ENCODE measurements around the gene MLLT3.
"Not testable (repeated sequence)": the region's sequence is repeated elsewhere in the genome, so short reads cannot be mapped to it uniquely, and the experiment has no call there.

The MLLT3 gene

DNA sequence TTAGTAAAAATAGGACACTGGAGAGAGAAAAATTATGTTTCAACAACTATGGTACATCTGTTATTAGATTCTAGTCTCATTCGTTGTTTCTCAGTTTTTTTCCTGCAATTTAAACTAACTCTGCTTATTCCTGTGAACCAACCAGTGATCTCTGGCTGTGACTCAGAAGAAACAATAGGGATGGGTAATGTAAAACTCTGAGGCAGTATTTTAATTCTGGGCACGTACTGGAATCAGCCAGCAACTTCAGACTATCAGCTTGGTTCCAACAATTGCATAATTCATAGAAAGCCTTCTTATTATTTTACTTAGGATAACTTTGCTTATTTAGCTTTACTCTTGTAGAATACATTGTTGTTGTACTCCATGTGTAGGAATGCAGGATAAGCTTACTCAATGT is 28.8 kb downstream of the MLLT3 start:
- no peak for DNase-seq

DNA sequence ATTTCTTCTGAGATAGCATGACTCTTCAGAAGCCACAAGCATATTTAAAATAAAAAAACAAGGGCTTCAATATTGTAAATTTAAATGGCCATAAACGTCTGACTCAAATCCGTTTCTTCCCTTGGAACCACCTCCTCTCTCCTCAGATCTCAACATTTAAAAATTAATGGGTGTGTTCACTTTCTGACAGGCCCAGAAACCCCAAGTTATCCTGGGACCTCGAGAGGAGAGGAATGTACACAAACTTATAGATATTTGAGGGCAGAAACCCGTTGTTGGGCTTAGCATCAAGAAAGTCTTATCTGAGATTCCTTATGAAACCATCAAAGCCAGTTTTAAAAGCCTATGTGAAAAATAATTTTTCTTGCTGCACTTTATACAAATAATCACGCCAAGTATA is 29.2 kb downstream of the MLLT3 start:
- DNase-seq = no peak

GRCh38 chr9:20592673-20593072 is 29.6 kb downstream of the MLLT3 start:
- DNase-seq = no peak

- DNase-seq = no peak
Measured at GRCh38 chr9:20591223-20591622, 31.1 kb downstream of the MLLT3 start.

- no peak for DNase-seq
Measured at GRCh38 chr9:20584968-20585643, 37.2 kb downstream of the MLLT3 start.

GRCh38 chr9:20583088-20583487 is 39.2 kb downstream of the MLLT3 start:
- DNase-seq = not testable (repeated sequence)

DNA sequence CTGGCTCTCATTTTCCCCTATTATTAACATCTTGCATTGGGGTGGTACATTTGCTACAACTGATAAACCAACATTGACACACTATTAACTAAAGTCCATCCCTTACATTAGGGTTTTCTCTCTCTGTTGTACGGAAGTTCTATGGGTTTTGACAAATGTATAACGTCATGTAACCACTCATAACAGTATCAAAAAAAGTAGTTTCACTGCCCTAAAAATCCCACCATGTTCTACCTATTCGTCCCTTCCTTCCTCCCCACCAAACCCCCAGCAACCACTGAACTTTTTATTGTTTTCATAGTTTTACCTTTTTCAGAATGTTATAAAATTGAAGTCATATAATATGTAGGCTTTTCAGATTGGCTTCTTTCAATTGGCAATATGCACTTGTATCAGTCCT is 40.1 kb downstream of the MLLT3 start:
- DNase-seq = no peak

DNA sequence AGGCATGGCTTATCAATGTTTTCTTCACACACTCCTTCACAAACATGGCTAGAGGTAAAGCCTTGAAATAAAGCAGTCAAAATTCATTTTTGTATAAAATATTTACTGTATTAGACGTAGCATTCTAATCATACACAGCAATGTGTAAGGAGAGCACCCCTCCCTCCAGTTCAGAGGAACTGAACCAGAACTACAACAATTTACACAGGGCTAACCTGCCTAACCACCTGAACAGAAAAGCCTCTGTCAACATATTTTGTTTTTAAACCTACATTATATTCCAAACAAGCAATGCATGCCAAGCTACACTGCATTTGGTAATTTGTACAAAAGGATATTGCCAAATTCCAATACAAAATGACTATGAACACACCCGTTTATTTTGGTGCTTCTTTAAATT is 41.6 kb downstream of the MLLT3 start:
- DNase-seq = no peak

GRCh38 chr9:20579524-20580314 is 42.6 kb downstream of the MLLT3 start:
- no peak for DNase-seq

GRCh38 chr9:20573023-20573422 is 49.3 kb downstream of the MLLT3 start:
- DNase-seq = no peak

GRCh38 chr9:20570756-20571155 is 51.5 kb downstream of the MLLT3 start:
- DNase-seq = no peak

GRCh38 chr9:20570087-20570486 is 52.2 kb downstream of the MLLT3 start:
- no peak for DNase-seq

DNA sequence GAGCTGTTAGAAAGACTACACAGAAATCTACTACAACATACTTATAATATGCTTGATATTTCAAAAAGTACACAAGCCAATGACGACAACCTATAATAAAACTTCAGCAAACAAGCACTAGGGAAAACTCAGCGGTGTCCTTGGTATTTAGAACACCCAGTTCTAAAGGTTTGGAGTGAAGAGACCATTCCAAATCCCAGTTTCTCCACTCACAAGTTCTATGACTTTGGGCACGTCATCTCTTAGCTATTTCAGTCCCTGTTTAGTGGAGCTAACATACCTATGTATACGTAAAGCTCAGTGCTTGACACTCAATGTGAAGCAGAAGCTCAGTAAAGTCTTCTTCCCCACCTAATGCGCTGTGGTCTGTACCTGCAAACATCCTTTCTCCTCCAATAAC is 52.8 kb downstream of the MLLT3 start:
- no peak for DNase-seq

- DNase-seq = no peak
Measured at GRCh38 chr9:20568400-20568799, 53.9 kb downstream of the MLLT3 start.

DNA sequence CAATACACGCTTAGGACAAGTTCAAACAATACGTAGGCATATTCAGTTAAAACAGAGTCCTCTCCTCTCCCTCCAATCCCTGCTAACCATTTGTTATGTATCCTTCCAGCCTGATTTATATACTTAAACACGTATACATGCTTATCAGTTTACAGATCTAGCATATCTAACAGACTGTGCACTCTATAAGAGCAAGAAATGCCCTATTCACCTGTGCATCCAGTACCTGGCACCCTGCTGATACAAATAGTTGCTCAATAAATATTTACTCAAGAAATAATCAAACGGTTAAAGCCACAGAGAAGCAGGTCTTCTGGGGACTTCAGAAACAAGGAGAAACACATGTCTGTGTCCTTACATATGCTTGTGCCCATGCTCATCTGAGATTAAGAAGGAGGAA is 55.9 kb downstream of the MLLT3 start:
- no peak for DNase-seq

- DNase-seq = no peak
Measured at GRCh38 chr9:20564650-20565049, 57.6 kb downstream of the MLLT3 start.

DNA sequence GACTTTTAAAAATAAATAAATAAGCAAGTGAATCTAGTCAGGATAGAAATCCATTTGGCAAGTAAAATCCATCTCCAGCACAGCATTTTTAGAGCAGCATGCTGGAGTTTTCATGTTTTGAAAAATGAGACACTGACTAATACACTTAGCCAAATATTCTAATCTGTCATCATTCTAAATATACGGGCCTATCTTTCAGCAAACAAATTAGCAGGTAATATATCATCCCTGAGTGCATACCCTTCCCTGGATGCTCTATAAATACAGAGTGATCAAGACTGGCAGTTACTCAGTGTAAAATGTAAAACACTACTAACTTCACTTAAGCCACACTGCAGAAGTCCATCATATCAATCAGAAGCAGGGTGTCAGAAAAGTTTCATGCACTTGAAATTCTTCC is 58.4 kb downstream of the MLLT3 start:
- DNase-seq = no peak

GRCh38 chr9:20562051-20562450 is 60.2 kb downstream of the MLLT3 start:
- DNase-seq = no peak

GRCh38 chr9:20561531-20561930 is 60.8 kb downstream of the MLLT3 start:
- DNase-seq = no peak

- DNase-seq = no peak
Measured at GRCh38 chr9:20559231-20559890, 62.9 kb downstream of the MLLT3 start.

DNA sequence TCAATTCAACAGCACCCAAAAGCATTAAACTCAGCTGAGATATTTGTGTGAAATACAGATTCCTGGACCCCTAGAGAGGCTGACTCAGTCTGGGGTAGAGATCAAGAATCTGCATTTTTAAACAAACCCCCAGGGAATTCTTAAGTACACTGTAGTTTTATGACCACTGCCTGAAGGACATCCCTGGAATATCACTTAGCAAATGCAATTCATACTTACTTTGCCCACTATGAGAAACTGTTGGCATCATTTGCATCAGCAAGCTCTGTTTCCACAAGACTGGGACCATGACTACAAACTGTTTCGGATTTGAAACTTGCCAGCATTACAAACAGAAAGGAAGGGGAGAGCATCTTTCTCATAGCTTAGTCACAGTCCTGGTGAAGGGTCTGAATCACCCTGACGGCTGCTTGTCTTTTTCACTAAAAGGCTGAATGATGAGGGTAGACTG is 63.7 kb downstream of the MLLT3 start:
- no peak for DNase-seq

DNA sequence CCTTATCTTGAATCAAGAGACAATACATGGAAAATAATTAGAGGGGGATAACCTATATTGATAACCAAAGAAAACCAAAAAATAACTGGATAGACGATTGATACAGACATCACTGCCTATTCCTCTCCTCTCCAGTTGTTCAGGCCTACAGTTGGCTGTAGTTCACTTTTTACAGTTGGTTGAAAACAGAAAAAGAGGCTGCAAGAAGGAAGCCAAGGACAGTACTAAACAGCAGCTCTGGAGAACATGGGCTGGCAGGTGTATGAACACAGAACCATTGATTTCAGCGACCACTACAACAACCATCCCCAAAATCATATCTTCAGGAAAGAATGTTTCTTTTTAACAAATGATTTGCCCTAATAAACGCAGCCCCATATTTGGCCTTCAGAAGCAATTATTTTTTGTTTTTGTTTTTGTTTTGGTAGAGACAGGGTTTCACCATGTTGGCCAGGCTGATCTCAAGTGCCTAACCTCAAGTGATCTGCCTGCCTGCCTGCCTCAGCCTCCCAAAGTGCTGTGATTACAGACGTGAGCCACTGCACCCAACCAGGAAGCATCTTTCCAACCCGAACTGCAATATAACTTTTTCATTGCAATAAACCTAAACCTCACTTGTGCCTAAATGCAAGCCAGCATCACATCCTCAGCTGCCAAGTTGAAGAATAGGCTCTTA is 64.3 kb downstream of the MLLT3 start:
- no peak for DNase-seq

DNA sequence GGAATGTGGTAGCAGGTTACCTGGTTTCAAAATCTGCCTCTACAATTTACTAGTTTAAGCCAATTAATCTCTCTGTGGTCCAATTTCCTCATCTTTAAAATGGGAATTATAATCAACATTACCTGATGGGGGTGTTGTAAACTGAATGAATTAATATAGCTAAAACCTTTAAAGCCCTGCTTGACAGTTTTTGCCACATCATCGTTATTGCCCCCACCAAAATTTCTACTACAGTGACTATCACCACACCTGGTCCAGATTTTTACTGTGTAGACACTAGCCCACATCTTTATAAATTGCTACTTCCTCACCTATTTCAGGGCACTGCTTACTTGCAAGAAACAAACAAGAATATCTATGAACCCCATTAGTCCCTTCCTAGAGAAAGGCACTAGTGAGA is 65.0 kb downstream of the MLLT3 start:
- no peak for DNase-seq

Measured in NCI-H2081 (cell line).